HG02938 (cell line): Measurements from ENCODE around the gene CCDC192.

Experiments used
- ATAC-seq: cut with Tn5 transposase; IDR thresholded peaks from one replicate; pipeline ENCODE4 v1.9.1; 2021; ENCODE audit warnings: mild to moderate bottlenecking, moderate library complexity; ENCODE audit not compliant: unreplicated experiment

The CCDC192 gene

GRCh38 chr5:127805448-127805847 is 102.3 kb downstream of the CCDC192 start:
- ATAC-seq = no peak

- no peak for ATAC-seq
These were observed 103.6 kb downstream of the CCDC192 start for GRCh38 chr5:127806776-127807175.

- ATAC-seq = no peak
These were observed 106.3 kb downstream of the CCDC192 start for GRCh38 chr5:127809533-127809932.

- ATAC-seq = no peak
These were observed 106.8 kb downstream of the CCDC192 start for GRCh38 chr5:127810017-127810416.

GRCh38 chr5:127810707-127811490 is 107.7 kb downstream of the CCDC192 start:
- no peak for ATAC-seq

- ATAC-seq = no peak
These were observed 109.4 kb downstream of the CCDC192 start for GRCh38 chr5:127812570-127812969.

- ATAC-seq = no peak
These were observed 110.7 kb downstream of the CCDC192 start for GRCh38 chr5:127813633-127814587.

- no peak for ATAC-seq
These were observed 111.4 kb downstream of the CCDC192 start for GRCh38 chr5:127814588-127814973.

GRCh38 chr5:127820910-127821553 is 117.8 kb downstream of the CCDC192 start:
- ATAC-seq = peak; percentile 96

- ATAC-seq = no peak
These were observed 118.7 kb downstream of the CCDC192 start for GRCh38 chr5:127821896-127822295.

- ATAC-seq = no peak
These were observed 120.9 kb downstream of the CCDC192 start for GRCh38 chr5:127824126-127824525.

GRCh38 chr5:127826011-127826410 is 122.8 kb downstream of the CCDC192 start:
- no peak for ATAC-seq

GRCh38 chr5:127827451-127827850 is 124.3 kb downstream of the CCDC192 start:
- no peak for ATAC-seq

GRCh38 chr5:127830157-127830556 is 127.0 kb downstream of the CCDC192 start:
- ATAC-seq = no peak

GRCh38 chr5:127830829-127831598 is 127.8 kb downstream of the CCDC192 start:
- ATAC-seq = no peak

- ATAC-seq = no peak
These were observed 128.9 kb downstream of the CCDC192 start for GRCh38 chr5:127832067-127832466.

- ATAC-seq = peak; percentile 48
These were observed 130.9 kb downstream of the CCDC192 start for GRCh38 chr5:127834094-127834531.

- no peak for ATAC-seq
These were observed 131.4 kb downstream of the CCDC192 start for GRCh38 chr5:127834554-127834953.

GRCh38 chr5:127838661-127839060 is 135.5 kb downstream of the CCDC192 start:
- no peak for ATAC-seq

- ATAC-seq = no peak
These were observed 135.9 kb downstream of the CCDC192 start for GRCh38 chr5:127839072-127839471.
